Stimulated activated CD8-positive, alpha-beta memory T cell treated with anti-CD3 and anti-CD28 coated beads, Interleukin-4, amount 100 ng/mL, for 48 hours (primary cell): ENCODE data around the gene CLDN22.

ENCODE experiments used
- DNase-seq: peaks from one replicate; pipeline ENCODE4 v3.0.0-alpha.2; 2020

CLDN22 gene

DNA sequence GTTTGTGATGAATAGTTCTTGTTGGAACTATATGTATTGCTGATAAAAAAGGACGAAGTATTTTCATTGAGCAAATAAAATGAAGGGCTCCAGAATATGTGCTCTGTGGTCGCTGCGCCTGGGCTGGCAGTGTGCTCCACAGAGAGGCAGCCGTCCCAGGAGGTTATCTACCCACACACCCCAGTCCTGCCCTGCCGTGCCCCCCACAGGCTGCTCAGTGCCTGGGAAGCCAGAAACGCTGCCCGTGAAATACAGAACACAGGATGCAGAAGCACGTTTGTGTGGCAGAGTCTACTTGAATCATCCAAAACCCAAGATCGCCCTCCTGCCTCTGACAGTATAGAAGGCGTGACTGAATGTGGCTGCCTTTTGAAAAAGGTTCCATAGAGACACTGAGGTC lies 1.4 kb downstream of the CLDN22 start:
- DNase-seq = no peak

DNA sequence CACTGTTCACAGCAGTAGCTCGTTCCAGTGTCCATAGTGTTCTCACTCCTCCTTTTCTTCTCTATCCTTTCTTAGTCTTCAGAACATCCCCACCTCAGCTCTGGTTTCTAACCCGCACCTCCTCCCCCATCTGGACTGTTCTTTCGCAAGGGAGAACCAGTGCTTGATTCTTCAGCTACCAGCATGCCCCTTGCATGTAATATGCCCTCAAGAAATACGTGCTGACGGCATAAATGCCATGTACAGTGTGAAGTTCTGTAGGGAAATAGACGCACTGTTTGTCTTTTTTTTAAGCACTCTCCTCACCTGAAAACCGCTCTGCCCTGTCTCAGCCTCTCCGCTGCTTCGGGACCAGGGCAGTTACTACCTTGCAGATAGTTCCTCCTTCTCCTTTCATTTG lies 5.3 kb downstream of the CLDN22 start:
- no peak for DNase-seq

DNA sequence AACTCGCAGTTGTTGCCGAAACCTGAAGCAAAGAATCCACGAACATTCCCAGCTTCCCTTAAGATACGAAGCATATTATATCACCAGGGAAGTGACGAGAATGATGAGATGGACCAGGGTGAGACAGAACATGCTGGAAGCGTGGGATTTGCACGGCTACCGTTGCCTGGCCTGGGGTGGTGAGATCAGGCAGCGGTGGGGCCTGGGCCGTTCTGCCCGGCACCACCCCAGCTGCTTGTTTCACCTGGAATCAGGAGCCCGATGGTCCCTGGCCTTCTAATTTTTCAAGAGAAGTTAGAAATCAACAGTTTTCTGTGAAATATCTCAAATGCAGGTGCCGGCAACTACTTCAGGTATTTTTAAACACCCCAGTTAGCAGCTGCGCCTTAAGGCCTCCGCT lies 5.7 kb downstream of the CLDN22 start:
- no peak for DNase-seq

DNA sequence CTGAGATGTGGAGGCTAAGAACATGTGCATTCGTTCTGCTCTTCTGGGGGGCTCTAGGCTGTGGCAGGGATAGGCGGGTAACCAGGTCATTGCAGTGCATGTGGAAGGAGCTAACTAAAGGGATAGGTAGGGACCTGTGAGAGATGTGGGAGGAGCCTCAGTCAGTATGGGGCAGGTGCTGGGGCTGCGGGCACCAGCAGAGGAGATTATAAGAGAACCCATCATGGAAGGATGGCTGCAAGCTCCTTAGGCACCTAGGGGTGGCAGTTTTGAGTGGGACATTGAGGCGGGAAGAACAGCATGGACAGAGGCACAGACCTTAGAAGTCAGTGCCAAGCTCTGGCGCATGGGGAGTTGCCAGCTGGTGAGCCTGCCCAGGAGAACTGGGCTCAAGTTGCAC lies 7.2 kb downstream of the CLDN22 start:
- no peak for DNase-seq

DNA sequence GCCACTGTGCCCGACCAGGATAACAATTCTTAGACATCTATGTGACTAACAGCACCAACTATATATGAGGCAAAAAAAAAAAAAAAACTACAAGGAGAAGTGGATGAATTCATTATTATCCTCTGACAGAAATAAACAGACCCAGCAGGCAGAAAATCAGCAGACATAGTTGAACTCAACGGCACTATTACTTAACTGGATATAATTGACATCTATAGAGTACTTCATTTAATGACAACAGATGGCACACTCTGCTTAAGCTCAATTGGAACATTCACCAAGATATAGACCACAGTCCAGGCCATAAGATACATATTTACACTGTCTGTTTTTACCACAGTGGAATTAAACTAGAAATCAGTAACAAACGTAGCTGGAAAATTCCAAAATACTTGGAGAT lies 13.3 kb downstream of the CLDN22 start:
- no peak for DNase-seq

DNA sequence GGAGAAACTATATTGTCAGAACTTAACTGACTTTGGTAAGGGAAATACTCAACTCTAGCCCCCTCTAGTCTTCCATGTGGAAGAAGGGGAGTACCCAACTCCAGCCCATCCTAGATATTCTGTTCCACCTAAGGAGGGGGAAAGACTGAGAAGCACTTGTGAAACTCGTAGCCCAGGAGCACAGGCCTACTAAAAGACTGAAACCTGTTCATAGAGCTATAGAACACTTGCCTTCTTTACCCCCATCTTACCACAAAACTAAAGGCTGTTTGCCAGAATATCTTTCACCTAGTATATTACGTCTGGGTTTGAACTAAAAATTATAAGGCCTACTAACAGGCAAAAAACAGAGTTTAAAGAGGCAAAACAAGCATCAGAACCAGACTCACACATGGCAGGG lies 15.5 kb downstream of the CLDN22 start:
- no peak for DNase-seq

DNA sequence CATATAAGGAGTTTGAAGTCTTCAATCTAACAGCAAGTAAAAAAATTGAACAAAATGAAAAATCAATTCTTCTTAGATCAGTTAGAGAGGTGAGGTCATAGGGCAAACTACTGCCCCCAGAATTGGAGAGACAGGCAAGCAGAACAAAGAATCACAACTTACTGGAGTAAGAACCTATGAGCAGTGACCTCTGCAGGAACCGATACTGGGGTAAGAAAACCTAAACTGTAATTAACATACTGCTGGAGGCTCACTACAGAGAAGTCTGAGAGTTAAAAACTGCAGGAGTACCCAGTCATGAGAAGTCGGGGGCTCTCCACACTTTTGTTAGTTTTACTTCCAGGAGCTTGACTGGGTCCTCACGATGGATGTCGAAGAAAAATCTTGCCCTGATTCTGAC lies 16.0 kb downstream of the CLDN22 start:
- DNase-seq = no peak

DNA sequence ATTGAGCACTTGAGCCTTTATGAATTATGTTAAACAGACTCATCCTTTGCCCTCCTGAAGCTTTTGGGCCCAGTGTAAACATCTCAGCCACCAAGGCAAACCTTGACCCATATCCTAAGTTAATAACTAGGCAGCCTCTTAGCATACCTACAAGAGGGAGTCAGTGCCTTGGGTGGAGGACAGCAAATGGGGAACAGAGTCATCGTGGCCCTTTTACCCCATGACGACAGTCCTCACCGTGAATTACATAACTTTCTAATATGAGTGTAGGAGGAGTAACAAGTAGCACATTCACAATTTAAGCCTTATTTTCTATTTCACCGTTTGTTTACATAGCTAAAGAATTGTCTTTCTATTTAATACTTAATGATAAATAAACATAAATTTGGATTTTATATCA lies 16.8 kb downstream of the CLDN22 start:
- DNase-seq = no peak

DNA sequence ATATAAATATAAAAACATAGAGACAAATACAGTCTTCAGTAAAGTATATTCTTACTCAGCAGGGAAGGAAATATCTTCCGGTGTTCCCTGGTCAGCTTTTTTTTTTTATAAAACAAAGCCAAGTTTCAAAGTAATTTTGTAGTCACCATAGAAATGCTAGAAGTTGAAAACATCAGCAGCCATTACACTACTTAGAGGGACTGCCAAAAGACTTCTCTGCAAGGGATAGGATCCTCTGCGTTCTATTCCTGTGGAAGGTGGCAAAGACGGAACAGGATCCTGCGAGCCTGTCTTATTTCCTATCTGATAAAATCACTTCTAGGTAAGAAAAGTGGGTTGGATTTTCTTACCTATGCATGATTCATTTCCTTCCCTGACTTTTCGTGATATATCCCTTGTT lies 19.4 kb downstream of the CLDN22 start:
- no peak for DNase-seq

DNA sequence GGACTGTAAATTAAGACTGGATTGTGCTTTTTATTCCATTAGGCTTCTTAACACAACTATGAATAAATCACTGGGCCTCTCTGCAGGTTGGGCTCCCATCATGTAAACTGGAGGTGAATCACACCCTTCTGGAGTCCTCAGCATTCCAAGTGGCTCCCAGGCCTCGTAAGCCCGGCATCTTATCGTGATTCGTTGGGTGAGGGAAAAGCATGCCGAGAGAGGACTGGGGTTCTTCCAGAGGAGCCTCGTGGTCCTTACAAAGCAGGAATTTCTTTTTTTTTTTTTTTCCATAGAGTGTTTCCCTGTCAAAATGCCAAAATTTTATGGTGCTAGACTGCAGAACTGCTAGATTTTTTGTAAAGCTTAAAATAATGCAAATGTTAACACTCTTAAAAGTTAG lies 20.0 kb downstream of the CLDN22 start:
- DNase-seq = no peak

DNA sequence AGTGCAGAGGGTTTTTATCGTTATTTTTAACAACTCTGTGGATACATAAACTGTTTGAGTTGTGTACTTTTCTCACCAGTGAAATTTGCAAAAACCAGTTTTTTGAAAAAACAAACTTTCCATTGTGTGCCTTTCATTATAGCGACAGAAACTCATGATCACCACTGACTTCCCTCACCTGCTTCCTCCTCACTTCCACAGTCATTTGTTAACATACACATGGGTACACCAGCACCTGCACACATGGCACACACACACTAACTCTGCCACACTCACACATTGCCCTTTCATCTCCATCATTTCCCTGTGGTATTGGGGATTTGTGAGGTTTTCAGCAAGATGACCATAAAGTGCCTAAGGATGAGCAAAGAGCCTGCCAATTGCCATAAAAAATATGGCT lies 20.6 kb downstream of the CLDN22 start:
- no peak for DNase-seq

DNA sequence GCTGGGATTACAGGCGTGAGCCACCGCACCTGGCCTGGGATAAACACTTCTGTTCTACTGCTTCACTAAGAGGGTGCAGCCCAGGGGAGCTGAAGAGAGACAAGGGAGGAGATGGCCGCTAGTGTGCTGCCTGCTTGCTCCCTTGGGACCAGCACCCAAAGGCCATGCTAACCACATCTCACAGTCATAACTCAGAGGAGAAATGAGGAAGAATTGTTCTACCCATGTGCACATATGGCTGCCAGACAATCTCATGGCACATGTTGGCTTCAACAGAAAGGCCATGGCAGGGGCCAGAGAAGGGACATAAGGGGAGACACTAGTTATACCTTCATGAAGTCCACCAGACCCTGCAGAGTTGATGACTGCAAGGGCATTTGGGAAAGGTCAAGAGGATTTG lies 22.4 kb downstream of the CLDN22 start:
- no peak for DNase-seq

DNA sequence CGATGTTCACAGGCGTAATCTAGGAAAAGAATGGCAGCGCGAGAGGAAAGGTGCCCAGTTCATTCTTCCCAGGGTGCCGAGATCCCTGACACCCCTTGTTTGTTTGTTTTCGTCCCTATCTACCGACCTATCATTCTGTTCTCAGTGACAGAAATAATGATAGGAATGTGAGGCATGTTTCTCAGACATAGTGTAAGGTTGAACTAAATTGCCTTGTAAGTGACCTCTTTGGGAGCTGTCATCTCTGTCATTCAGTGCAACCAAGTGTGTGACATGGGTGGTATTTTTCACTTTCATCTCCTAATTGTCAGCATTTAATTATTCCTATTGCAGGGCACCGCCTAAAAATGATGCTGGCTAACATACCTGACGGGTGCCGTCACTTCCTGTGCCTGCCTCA lies 24.4 kb downstream of the CLDN22 start:
- no peak for DNase-seq

DNA sequence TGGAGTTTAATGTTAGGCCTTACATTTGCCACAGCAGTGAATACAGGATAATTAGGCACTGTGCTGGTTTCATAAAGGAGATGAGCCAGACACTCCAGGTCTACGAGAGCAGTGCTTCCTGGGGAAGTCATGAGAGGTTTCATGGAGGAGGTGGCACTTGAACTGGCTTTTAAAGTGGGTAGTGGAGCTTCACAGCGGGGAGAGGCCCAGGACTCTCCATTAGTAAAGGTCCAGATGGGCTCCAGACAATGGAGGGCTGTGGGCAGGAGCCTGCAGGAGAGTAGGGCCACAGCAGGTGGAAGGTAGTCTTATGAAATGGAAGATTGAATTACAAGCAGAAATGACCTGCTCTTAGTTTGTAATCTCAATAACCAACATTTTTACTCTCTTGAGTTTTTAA lies 29.0 kb downstream of the CLDN22 start:
- DNase-seq = no peak

DNA sequence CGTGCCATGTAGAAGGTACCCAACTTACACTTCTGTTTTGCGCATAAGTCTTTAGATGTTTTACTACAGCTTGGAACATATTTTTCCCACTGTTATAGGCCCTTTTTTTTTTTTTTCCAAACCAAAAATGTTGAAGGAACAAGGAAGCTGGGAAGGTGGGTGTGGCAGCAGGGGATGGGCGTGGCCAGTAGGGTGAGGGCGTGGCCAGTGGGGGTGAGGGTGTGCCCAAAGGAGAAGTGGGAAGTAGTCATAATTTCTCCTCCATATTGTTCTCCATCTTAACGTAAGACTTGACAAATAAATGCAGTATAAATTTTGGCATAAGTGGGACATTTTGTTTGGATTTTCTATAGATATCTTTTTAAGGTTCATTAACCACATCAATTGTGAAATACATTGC lies 30.4 kb downstream of the CLDN22 start:
- peak; percentile 42 for DNase-seq

DNA sequence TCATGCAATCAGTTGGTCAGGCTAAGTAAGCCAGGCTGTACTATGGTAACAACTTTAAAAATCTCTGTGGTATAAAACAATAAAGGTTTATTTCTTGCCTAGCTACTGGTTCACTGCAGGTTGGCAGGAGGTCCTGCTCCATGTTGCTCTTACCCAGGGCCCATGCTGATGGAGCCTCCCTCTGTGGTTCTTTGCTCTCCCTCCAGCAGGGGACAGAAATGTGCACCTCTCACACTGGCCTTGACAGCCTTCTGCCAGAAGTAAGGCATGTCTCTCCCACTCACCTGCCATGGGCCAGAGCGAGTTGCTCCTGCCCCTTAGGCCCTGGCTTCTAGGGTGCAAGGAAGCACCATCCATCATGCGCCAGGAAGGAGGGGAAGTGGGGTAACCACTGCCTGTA lies 31.1 kb downstream of the CLDN22 start:
- no peak for DNase-seq

DNA sequence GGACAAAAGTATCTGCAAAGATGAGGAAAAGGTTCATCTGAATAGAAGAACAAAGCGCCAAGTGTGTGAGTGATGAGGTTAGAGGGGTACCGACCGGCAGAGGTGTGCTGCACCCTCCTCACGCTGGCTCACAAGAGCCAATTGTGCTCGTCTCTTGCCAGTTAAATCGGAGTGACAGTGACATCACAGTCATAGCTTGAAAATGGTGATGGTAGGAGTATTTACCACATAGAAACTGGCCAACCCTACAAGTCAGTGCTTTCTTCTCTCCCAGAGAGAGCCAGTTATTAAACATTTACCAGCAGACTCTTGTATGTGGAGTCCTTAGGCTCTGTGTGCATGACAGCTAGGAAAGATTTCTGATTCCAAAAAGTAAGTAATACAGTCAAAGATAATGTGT lies 32.4 kb downstream of the CLDN22 start:
- no peak for DNase-seq

DNA sequence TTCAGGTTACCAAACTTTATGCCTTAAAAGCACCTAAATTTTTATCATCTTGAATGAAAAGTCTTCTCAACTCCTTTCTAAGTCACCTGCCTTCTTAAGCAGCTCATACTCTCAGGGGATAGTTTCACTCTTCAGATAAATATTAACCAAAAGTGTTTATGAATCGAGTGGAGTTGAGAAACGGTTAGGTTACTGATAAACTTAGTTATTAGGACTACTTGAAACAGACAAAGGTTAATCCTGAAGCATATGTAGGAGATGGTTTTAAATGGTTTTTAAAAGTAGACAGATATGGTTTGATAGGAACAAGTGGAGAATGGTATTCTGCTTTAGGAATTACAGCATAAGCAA lies 32.8 kb downstream of the CLDN22 start:
- no peak for DNase-seq

DNA sequence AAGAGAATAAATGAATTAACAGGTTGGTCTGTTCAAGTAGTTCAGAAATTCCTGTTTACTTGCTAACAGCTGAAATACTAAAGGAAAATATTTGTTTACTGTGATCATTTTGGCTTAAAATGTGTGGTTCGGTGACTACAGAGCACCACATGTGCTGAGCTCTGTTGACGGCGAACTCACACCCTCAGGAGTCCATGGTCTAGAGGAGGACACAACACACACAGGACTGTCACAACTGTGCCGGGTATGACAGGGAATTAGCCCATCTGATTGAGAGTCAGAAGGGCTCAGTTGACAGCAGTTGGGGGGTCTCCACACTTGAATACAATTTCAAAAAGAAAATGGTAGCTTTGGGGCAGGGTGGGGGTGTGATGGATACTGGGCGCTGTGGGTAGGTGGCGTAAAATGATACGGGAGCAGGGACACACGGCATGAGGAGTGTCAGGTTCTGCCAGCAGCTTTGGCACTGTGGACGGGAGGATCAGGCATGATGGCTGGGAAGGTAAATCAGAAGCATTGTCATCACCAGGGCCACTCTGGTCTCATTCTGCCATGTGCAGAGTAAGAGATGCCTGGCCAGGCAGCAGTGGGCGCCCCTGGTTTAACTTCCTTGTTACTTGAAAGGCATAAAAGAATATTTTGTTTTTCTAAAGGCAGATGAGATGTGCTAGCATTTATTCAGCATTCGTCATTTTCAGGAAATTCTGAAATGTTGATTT lies 33.3 kb downstream of the CLDN22 start:
- DNase-seq = no peak

DNA sequence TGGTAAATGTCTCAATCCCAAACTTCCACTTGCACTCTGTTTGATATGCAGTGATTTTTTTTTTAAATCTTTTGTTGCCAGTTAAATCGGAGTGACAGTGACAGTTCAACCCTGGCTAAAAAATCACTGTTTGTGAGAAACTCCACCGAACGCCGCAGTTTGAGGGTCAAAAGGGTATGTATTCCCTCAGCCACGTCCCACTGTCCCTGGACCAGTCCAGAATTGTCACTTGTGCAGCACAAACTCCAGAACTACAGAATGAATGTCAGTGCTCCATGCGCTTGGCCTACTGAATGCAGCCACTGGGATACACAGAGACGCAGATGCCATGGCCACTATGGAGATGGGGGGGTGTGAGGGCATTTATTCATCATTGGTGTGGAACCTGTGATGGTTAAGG lies 34.2 kb downstream of the CLDN22 start:
- no peak for DNase-seq

DNA sequence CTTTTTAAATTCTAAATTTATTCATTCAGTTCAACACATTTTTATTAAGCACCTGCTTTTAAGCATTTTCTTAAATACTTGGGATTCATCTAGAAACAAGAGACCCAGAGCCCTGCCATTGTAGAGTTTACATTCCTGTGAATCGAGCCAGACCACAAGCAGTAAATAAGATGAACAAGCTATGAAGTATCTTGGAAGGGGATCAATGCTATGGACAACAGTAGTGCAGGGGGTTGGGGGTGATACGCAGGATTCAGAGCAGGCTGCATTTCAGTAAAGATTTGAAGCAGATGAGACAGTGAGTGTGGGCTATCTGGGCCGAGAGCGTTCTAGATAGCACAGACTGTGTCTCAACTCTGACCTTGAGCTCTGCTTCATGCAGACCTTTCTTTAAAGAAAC lies 35.1 kb downstream of the CLDN22 start:
- no peak for DNase-seq

DNA sequence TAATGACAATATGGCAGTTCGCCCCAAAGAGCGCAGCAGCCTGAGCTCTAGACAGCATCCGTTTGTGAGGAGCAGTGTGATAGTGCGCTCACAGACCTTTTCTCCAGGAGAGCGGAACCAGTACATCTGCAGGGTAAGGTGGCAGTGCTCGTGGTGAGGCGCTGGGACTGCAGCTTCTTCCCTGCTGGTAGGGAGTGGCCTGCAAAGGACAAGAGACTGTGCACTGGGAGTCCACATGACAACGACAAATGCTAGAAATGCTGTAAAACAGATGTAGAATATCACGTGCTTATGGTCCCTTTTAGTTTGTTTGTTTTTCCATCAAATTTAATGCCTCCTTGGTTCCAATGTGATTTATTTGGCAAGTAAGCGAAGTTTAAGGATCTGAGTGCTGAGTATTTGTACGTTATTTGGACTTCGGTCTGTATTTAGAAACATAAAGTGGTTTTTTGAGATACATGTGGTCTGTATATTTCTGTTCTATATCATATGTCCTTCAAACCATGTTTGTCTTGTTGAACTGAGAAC lies 35.8 kb downstream of the CLDN22 start:
- no peak for DNase-seq

DNA sequence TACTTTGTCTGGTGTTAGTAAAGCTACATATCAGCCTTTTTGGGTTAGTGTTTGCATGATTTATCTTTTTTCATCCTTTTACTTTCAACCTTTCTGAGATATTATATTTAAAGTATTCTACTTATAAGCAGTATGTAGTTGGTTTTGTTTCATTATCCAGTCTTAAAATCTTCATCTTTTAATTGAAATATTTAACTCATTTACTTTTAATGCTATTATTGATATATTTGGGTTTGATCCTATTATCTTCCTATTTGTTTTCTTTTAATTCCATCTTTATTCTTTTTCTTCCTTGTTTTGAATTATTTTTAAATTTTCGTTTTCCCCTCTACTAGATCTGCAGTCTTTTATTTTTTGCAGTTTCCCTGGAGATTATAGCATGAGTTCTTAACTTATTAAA lies 44.0 kb downstream of the CLDN22 start:
- no peak for DNase-seq

DNA sequence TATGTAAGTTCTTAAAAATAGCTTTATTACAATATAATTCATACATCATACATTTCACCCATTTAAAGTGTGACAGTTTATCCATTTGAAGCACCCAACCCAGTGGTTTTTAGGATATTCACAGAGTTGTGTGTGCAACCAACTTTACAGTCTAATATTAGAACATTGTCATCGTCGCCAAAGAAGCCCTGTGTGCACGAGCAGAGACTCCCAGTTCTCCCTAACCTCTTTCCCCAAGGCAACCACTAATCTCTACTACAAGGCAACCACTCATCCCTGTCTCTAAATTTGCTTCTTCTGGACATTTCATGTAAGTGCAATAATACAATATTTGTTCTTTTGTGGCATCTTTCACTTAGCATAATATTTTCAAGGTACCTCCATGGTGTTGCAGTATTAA lies 47.7 kb downstream of the CLDN22 start:
- DNase-seq = no peak

DNA sequence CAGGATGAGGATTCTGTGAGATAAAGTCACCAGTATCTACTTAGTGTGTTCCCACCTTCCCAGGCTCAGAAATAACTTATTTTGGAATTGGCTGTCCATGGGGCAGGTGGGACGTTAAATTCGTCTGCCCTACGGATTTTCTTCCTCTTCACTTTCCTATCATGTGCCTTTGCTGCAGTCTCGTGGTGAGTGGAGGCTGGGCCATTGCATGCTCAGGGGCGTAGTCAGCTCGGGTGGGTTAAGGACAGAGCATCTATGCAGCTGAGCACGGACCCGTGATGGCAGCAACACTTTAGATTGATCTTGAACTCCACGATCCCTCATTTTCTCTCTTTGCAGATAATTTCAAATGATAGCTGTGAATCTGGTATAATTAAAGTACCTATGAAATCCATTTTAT lies 51.5 kb downstream of the CLDN22 start:
- no peak for DNase-seq
